ENCODE data around the gene SHANK3. TPM values are rescaled to one million over a fixed set of nuclear protein-coding genes. Genes with fewer than 3 reads are reported as not detected.

SHANK3 gene
- total and polyA plus RNA-seq, 4 donors, result 1.1 to 10.0 (median 5.8) TPM

- TF ChIP-seq REST (IDR thresholded peaks at IDR 0.05) (no peak), JUND (IDR thresholded peaks at IDR 0.05) (no peak), CTCF (IDR thresholded peaks at IDR 0.05; ENCODE audit: low read depth, low read length, missing input control) (no peak), EGR1 (IDR thresholded peaks at IDR 0.05; ENCODE audit: low read depth in 2 of 2) (no peak), GABPA (IDR thresholded peaks at IDR 0.05 in 1 of 2, conservative IDR thresholded peaks at IDR 0.05 in 1 of 2) (no peak)
Observed at GRCh38 chr22:50719814-50720300, 47.2 kb downstream of the SHANK3 start (continued).

- peaks cover 2 to 23% (median 14%) of the 10 kb centered on the region in 4 donors for H3K36me3 ChIP-seq (ENCODE audit: control insufficient read depth in 4 of 4, insufficient read depth in 3 of 4, low read depth in 1 of 4, low read length in 3 of 4)
- TF ChIP-seq MAX (IDR thresholded peaks at IDR 0.05) (no peak), NR2F2 (IDR thresholded peaks at IDR 0.05) (no peak), CTCF (IDR thresholded peaks at IDR 0.05; ENCODE audit: low read depth, low read length, missing input control) (no peak), FOXA2 (IDR thresholded peaks at IDR 0.05) (no peak), RAD21 (IDR thresholded peaks at IDR 0.05) (no peak)
- no peak for DNase-seq (ENCODE audit: low spot score)
- 71% methylated on average over 132 of the region's 132 CpGs for WGBS
- no peak overlapping the region for H3K9ac ChIP-seq (ENCODE audit: low read depth in 1 of 2, low read length in 2 of 2)
- H3K9me3 ChIP-seq (ENCODE audit: control insufficient read depth in 4 of 4, low read length in 3 of 4), result no peaks in the 10 kb centered on the region
- no peaks in the 10 kb centered on the region for H3K4me1 ChIP-seq (ENCODE audit: control insufficient read depth in 4 of 4, insufficient read depth in 4 of 4, low read length in 3 of 4)
- no peaks in the 10 kb centered on the region for H3K27me3 ChIP-seq (ENCODE audit: control insufficient read depth in 4 of 4, insufficient read depth in 4 of 4, low read length in 3 of 4)
- H3K4me3 ChIP-seq (ENCODE audit: low read depth in 1 of 3, low read length in 3 of 3), result no peak overlapping the region
- no peak overlapping the region for H3K27ac ChIP-seq (ENCODE audit: low read depth in 1 of 2, low read length in 2 of 2)
Observed at GRCh38 chr22:50720301-50721256, 48.0 kb downstream of the SHANK3 start.

Measured in liver (tissue), 9 donors.